HepG2 (cell line): ENCODE measurements around the gene ACAD8. TPM values are rescaled to one million over a fixed set of nuclear protein-coding genes. Genes with fewer than 3 reads are reported as not detected.

Experiments
- ATAC-seq: fragments of 200-7000 bp; cut with Tn5 transposase; 3 replicates; pipeline ENCODE4 v1.9.1; 2020; ENCODE audit warnings: mild to moderate bottlenecking, moderate library complexity
- BruUV-seq: library from RNA; stranded (reverse); fragments of 400-500 nt; replicated peaks from 2 replicates; lab custom pipeline; 2021; lab: Mats Ljungman, UMichigan
- CTCF ChIA-PET: fragments of 300-600 bp; formaldehyde crosslinking; extraction: SDS; loops from one replicate; lab custom pipeline; 2021; ENCODE audit warnings: low total read pairs, inconsistent platforms, low intra/inter-chr PET ratio; lab: Yijun Ruan, JAX
- POLR2A ChIA-PET: fragments of 350-600 bp; sonication (Branson Sonifier 250); formaldehyde crosslinking; loops from one replicate; lab custom pipeline; 2020; ENCODE audit warnings: antibody characterized with exemption, inconsistent platforms; lab: Yijun Ruan, JAX
- DNase-seq: peaks from one replicate; pipeline ENCODE4 v3.0.0-alpha.2; 2015; ENCODE audit warnings: low spot score
- FAIRE-seq: peaks from 3 replicates; lab custom pipeline; 2011; peaks lifted over from hg19 to GRCh38; lab: Jason Lieb, UNC
- H2AFZ ChIP-seq: one replicate; pipeline ENCODE4 v1.6.1; 2011; ENCODE audit warnings: low read length, inconsistent platforms
- H3K27ac ChIP-seq: fragments of 300-600 bp; 3 replicates; pipeline ENCODE4 v1.8.0; 2011; ENCODE audit warnings: mixed run types, mild to moderate bottlenecking, mixed read lengths, low read length, inconsistent platforms; ENCODE audit not compliant: insufficient read depth; ENCODE audit errors: extremely low read length
- H3K27me3 ChIP-seq, 2 experiments: fragments of 200-600 bp in 1 of 2; 2 replicates in 1 of 2; 3 replicates in 1 of 2; pipeline versions ENCODE4 v1.6.0 to v1.8.0; 2011; ENCODE audit warnings: low read length in 2 of 2, mild to moderate bottlenecking in 2 of 2, moderate library complexity in 2 of 2, inconsistent platforms in 1 of 2; ENCODE audit not compliant: insufficient read depth in 2 of 2, control insufficient read depth in 1 of 2
- H3K36me3 ChIP-seq, 2 experiments: fragments of 200-600 bp in 1 of 2; replicated peaks in 1 of 2; 2 replicates in 1 of 2; 3 replicates in 1 of 2; pipeline versions ENCODE4 v1.5.1 to v1.8.0; 2011; ENCODE audit warnings: low read length in 2 of 2, inconsistent platforms in 1 of 2; ENCODE audit not compliant: insufficient read depth in 2 of 2, control insufficient read depth in 1 of 2
- H3K4me1 ChIP-seq: 2 replicates; pipeline ENCODE4 v1.5.1; 2012; ENCODE audit warnings: low read length, inconsistent platforms; ENCODE audit not compliant: insufficient read depth
- H3K4me2 ChIP-seq: 2 replicates; pipeline ENCODE4 v1.6.0; 2011; ENCODE audit warnings: low read depth, low read length, inconsistent platforms
- H3K4me3 ChIP-seq, 3 experiments: fragments of 200-600 bp in 1 of 3; sonication (generic), shearing (Covaris generic) in 1 of 3; replicated peaks in 1 of 3; 2 replicates each; pipeline ENCODE4 v1.5.1; 2011 to 2016; ENCODE audit warnings: low read length in 3 of 3, inconsistent platforms in 2 of 3, low read depth in 2 of 3, mild to moderate bottlenecking in 2 of 3, control low read depth in 1 of 3, mixed read lengths in 1 of 3; ENCODE audit not compliant: insufficient read depth in 1 of 3
- H3K79me2 ChIP-seq: one replicate; pipeline ENCODE4 v1.6.1; 2011; ENCODE audit warnings: low read length, inconsistent platforms; ENCODE audit not compliant: insufficient read depth
- H3K9ac ChIP-seq: 2 replicates; pipeline ENCODE4 v1.6.0; 2011; ENCODE audit warnings: mild to moderate bottlenecking, low read depth, low read length, inconsistent platforms; ENCODE audit not compliant: insufficient read depth
- H3K9me3 ChIP-seq: 2 replicates; pipeline ENCODE4 v1.5.1; 2012; ENCODE audit warnings: mild to moderate bottlenecking, low read length
- H4K20me1 ChIP-seq: 2 replicates; pipeline ENCODE4 v1.6.0; 2011; ENCODE audit warnings: inconsistent platforms, mild to moderate bottlenecking, low read length, moderate library complexity; ENCODE audit not compliant: insufficient read depth
- BRCA1 ChIP-seq: sonication (generic); formaldehyde crosslinking; IDR thresholded peaks from 2 replicates; pipeline ENCODE4 v1.4.0; 2020; ENCODE audit warnings: missing genetic modification reagents
- HOXD1 ChIP-seq: sonication (generic); formaldehyde crosslinking; IDR thresholded peaks from 2 replicates; pipeline ENCODE4 v1.5.0; 2020; ENCODE audit warnings: missing genetic modification reagents
- NCOR1 ChIP-seq: fragments of 200-600 bp; sonication (generic); IDR thresholded peaks from 2 replicates; pipeline ENCODE4 v1.7.0; 2017; ENCODE audit warnings: antibody characterized with exemption, low read length, borderline replicate concordance
- ZBTB21 ChIP-seq: sonication (generic); formaldehyde crosslinking; IDR thresholded peaks from 2 replicates; pipeline ENCODE4 v1.4.0; 2020; ENCODE audit warnings: missing genetic modification reagents
- ZKSCAN1 ChIP-seq: fragments of 150-350 bp; IDR thresholded peaks from 2 replicates; pipeline ENCODE4 v1.6.1; 2014; ENCODE audit warnings: low read length
- WGBS: methylation state at CpG from one replicate; pipeline ENCODE4 v1.1.6; 2017; ENCODE audit warnings: low lambda C conversion rate; 5-methylcytosine and 5-hydroxymethylcytosine counted together
- in situ Hi-C: cut with HindIII; loops from 2 replicates; pipeline ENCODE4 v1.10.0; 2017; ENCODE audit warnings: low pct_unique_long_range_greater_than_20kb; ENCODE audit not compliant: extremely low pct_ligation_motif_present
- intact Hi-C: fragments of 100-400 bp; cut with micrococcal nuclease; formaldehyde crosslinking; loops from one replicate; pipeline ENCODE4 v1.10.0; 2022; ENCODE audit not compliant: unreplicated experiment
- polyA plus RNA-seq, 8 experiments: library from polyadenylated mRNA; depleted of rRNA in 3 of 8; stranded (reverse) in 7 of 8; unstranded in 1 of 8; fragments of >200 nt; fragmentation: Illumina TruSeq in 4 of 8; extraction: Trizol in 4 of 8; gene quantifications; 2 replicates each; pipeline versions ENCODE4 v1.2.1 to v1.2.3, GENCODE V29; 2011 to 2016; ENCODE audit warnings: low read depth in 4 of 8, missing spikeins in 1 of 8, mixed read lengths in 1 of 8; ENCODE audit not compliant: insufficient read depth in 1 of 8
- total RNA-seq, 5 experiments: library from RNA; depleted of rRNA; stranded (reverse); fragments of >200 nt; fragmentation: Illumina TruSeq; extraction: Trizol; gene quantifications; 2 replicates each; pipeline ENCODE4 v1.2.3, GENCODE V29; 2016; ENCODE audit warnings: low read depth in 1 of 5
- TF ChIP-seq, protein P1 (sequence below): sonication (generic); formaldehyde crosslinking; conservative IDR thresholded peaks from 2 replicates; pipeline ENCODE4 v1.4.0; 2020; ENCODE audit warnings: missing genetic modification reagents
- TF ChIP-seq, protein P2 (sequence below): fragments of 450-650 bp; IDR thresholded peaks from 2 replicates; pipeline ENCODE4 v1.6.1; 2016

ACAD8 gene
- total and polyA plus RNA-seq, 2 of the 13 experiments (the other 11 are each of a cell fraction or from before 2014, with no cell fraction given) = 13.5 to 20.3 TPM

DNA sequence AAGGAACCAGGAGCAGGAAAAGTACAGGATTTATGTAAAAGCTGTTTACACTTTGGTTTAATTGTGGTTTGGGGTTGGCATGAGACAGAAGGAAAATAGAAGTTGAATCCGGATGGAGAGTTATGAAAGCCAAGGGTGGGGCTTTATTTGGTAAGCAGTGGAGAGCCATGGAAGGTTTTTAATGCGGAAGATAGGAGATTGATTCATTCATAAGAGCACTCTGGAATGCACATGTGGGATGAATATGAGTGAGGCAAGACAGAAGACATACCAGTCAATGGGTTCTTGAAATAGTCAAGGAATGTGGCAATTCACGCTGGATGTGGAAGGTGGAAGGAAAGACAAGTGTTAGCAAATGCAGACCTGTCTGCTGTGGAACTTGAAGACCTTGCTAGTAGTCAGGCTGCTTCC, 13.5 kb downstream of the ACAD8 start:
- in situ Hi-C loops = no loop called here
- TF ChIP-seq ZBTB21 (CRISPR knock-in tag) = no peak
- TF ChIP-seq BRCA1 (CRISPR knock-in tag) = no peak
- TF ChIP-seq ZKSCAN1 = no peak
- TF ChIP-seq, protein P1, sequence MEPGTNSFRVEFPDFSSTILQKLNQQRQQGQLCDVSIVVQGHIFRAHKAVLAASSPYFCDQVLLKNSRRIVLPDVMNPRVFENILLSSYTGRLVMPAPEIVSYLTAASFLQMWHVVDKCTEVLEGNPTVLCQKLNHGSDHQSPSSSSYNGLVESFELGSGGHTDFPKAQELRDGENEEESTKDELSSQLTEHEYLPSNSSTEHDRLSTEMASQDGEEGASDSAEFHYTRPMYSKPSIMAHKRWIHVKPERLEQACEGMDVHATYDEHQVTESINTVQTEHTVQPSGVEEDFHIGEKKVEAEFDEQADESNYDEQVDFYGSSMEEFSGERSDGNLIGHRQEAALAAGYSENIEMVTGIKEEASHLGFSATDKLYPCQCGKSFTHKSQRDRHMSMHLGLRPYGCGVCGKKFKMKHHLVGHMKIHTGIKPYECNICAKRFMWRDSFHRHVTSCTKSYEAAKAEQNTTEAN (CRISPR knock-in tag) = no peak
- ChIA-PET CTCF (no interaction called here), POLR2A (no interaction called here)
- DNase-seq = no peak
- BruUV-seq = no TSS peak
- Histone ChIP-seq H3K36me3 (peaks cover 2 to 12% of the 10 kb centered on the region in 2 experiments; a peak in 3 of 5 replicates), H3K4me3 (no peak overlapping the region), H3K27ac (no peak overlapping the region), H2AFZ (no peak overlapping the region), H4K20me1 (no peaks in the 10 kb centered on the region), H3K79me2 (no peaks in the 10 kb centered on the region), H3K4me1 (peaks cover 5% of the 10 kb centered on the region), H3K9me3 (no peaks in the 10 kb centered on the region), H3K4me2 (no peak overlapping the region), H3K9ac (no peak overlapping the region), H3K27me3 (peaks cover 0 to 5% of the 10 kb centered on the region in 2 experiments; a peak in 1 of 5 replicates)
- ATAC-seq = no peak
- 83% methylated on average over 3 of the region's 3 CpGs for WGBS
- intact Hi-C loops = no loop called here
- FAIRE-seq = no peak

DNA sequence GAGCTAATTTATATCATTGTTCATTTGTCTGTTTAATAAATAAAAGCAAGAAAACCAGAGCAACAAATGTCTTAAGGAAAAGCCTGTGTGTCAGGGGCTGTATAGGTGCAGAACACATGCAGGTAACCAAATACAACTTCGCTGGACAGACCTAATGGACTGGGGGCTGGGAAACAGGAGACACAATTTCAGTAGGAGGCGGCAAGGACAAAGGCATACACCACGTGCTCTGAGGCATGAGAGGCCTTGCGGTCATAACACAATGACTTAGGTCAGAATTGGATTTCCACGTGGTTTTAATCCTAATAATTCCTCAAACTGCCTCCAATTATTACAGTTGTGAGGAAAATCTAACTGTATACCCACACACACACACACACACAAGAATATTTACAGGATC, 14.1 kb downstream of the ACAD8 start:
- in situ Hi-C loops (no loop called here), intact Hi-C loops (no loop called here)
- DNase-seq (no peak), FAIRE-seq (no peak), ATAC-seq (no peak)
- no TSS peak for BruUV-seq
- H3K27me3 ChIP-seq = peaks cover 0 to 5% of the 10 kb centered on the region in 2 experiments; a peak in 1 of 5 replicates
- POLR2A ChIA-PET = no interaction called here
- WGBS = 51% methylated on average over 5 of the region's 5 CpGs
- H3K4me3 ChIP-seq = no peak overlapping the region
- H3K36me3 ChIP-seq = peaks cover 2 to 9% of the 10 kb centered on the region in 2 experiments; a peak in 2 of 5 replicates
- H3K4me1 ChIP-seq = peaks cover 11% of the 10 kb centered on the region
- H3K9me3 ChIP-seq = no peaks in the 10 kb centered on the region
- CTCF ChIA-PET = no interaction called here
- no peak overlapping the region for H3K9ac ChIP-seq
- no peaks in the 10 kb centered on the region for H3K79me2 ChIP-seq
- H2AFZ ChIP-seq = no peak overlapping the region
- TF ChIP-seq NCOR1 (no peak), HOXD1 (CRISPR knock-in tag) (no peak)
- TF ChIP-seq, protein P2, sequence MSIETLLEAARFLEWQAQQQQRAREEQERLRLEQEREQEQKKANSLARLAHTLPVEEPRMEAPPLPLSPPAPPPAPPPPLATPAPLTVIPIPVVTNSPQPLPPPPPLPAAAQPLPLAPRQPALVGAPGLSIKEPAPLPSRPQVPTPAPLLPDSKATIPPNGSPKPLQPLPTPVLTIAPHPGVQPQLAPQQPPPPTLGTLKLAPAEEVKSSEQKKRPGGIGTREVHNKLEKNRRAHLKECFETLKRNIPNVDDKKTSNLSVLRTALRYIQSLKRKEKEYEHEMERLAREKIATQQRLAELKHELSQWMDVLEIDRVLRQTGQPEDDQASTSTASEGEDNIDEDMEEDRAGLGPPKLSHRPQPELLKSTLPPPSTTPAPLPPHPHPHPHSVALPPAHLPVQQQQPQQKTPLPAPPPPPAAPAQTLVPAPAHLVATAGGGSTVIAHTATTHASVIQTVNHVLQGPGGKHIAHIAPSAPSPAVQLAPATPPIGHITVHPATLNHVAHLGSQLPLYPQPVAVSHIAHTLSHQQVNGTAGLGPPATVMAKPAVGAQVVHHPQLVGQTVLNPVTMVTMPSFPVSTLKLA = 0 out of 2 replicates have a peak, but pooled peaks have one; percentile 12
- TF ChIP-seq, all 625 proteins: peak for 1
- Histone ChIP-seq H3K27ac (no peak overlapping the region), H4K20me1 (no peaks in the 10 kb centered on the region), H3K4me2 (no peak overlapping the region)
